Retinal pigment epithelial cell (primary cell): Measurements from ENCODE around the gene AQP12B.
A peak's percentile ranks its signal among the peaks of the same experiment; 100 is the strongest.

Source experiments
- DNase-seq: peaks from one replicate; pipeline ENCODE4 v3.0.0-alpha.2; 2010; ENCODE audit warnings: low read depth
- H3K4me3 ChIP-seq: 2 replicates; pipeline ENCODE4 v1.5.1; 2011; ENCODE audit warnings: mild to moderate bottlenecking, low read length, control low read depth, moderate library complexity
- CTCF ChIP-seq: conservative IDR thresholded peaks from 2 replicates; pipeline ENCODE4 v1.5.1; 2011; ENCODE audit warnings: low read depth, low read length, control low read depth, inconsistent platforms

AQP12B gene

GRCh38 chr2:240643093-240643810 lies 39.4 kb downstream of the AQP12B start:
- TF ChIP-seq CTCF = no peak
- H3K4me3 ChIP-seq = no peak overlapping the region
- no peak for DNase-seq

GRCh38 chr2:240642806-240643092 lies 39.9 kb downstream of the AQP12B start:
- no peak for DNase-seq
- no peak overlapping the region for H3K4me3 ChIP-seq
- TF ChIP-seq CTCF = no peak

GRCh38 chr2:240642061-240642805 lies 40.5 kb downstream of the AQP12B start:
- no peak for TF ChIP-seq CTCF
- no peak for DNase-seq

GRCh38 chr2:240640939-240641338 lies 41.7 kb downstream of the AQP12B start:
- DNase-seq = no peak
- TF ChIP-seq CTCF = peak; percentile 69
- no peak overlapping the region for H3K4me3 ChIP-seq

More at GRCh38 chr2:240642061-240642805, 40.5 kb downstream of the AQP12B start:
- no peak overlapping the region for H3K4me3 ChIP-seq

GRCh38 chr2:240639566-240639965 lies 43.1 kb downstream of the AQP12B start:
- TF ChIP-seq CTCF = no peak
- DNase-seq = no peak

GRCh38 chr2:240638512-240639160 lies 44.0 kb downstream of the AQP12B start:
- TF ChIP-seq CTCF = no peak
- H3K4me3 ChIP-seq = no peak overlapping the region
- DNase-seq = no peak

More at GRCh38 chr2:240639566-240639965, 43.1 kb downstream of the AQP12B start:
- H3K4me3 ChIP-seq = no peak overlapping the region
